Stimulated activated naive B cell treated with anti-CD40 and anti-IgM and Interleukin-4, amounts not matched to agents 10 μg/mL and 1 μg/mL and 100 μg/mL, for 72 hours (primary cell): ENCODE results near the gene FOXA1.
"Not testable (repeated sequence)": the region's sequence is repeated elsewhere in the genome, so short reads cannot be mapped to it uniquely, and the experiment has no call there.

Experiments
- ATAC-seq, 2 donors: fragments of 150-1000 bp; cut with Tn5 transposase; replicated peaks; 2 replicates each; pipeline ENCODE4 v1.10.0; 2021; ENCODE audit warnings: moderate library complexity in 1 of 2
- DNase-seq: peaks from one replicate; pipeline ENCODE4 v3.0.0; 2021
- H3K27ac Mint-ChIP-seq: one replicate; pipeline ENCODE4 v1.8.0; 2022; ENCODE audit warnings: mild to moderate bottlenecking, mixed read lengths
- H3K27me3 Mint-ChIP-seq, 2 donors: one replicate each; pipeline ENCODE4 v1.8.0; 2022; ENCODE audit warnings: mixed read lengths in 2 of 2
- H3K36me3 Mint-ChIP-seq, 2 donors: one replicate each; pipeline ENCODE4 v1.8.0; 2022; ENCODE audit warnings: mixed read lengths in 2 of 2, mild to moderate bottlenecking in 1 of 2
- H3K4me1 Mint-ChIP-seq, 2 donors: one replicate each; pipeline ENCODE4 v1.8.0; 2022; ENCODE audit warnings: mixed read lengths in 2 of 2, mild to moderate bottlenecking in 1 of 2
- H3K4me3 Mint-ChIP-seq, 2 donors: one replicate each; pipeline ENCODE4 v1.8.0; 2022; ENCODE audit warnings: mild to moderate bottlenecking in 2 of 2, mixed read lengths in 2 of 2, moderate library complexity in 1 of 2
- H3K9me3 Mint-ChIP-seq, 2 donors: one replicate each; pipeline ENCODE4 v1.8.0; 2022; ENCODE audit warnings: mixed read lengths in 2 of 2, mild to moderate bottlenecking in 1 of 2

Gene FOXA1

DNA sequence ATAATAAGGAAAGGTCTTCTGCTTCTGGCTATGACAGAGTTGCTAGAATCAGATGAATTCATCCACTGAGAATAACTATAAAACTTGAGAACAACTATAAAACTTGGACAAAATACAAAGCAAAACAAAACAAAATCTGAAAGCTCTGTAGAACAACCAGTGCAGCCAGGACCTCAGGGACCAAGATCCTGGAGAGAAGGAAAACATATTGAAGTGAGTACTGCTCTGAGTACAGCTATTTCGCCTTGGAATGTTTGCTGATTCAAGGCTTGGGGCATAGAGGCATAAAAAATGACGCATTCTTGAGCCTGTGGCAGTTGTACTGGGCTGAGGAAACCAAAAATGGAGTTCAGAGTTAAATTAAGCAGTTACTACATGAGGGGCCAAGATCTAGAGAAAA, 21.7 kb downstream of the FOXA1 start:
- Mint-ChIP-seq H3K27ac (no peak overlapping the region), H3K4me1 (no peaks in the 10 kb centered on the region), H3K36me3 (no peaks in the 10 kb centered on the region), H3K9me3 (peaks cover 0 to 5% of the 10 kb centered on the region in 2 donors), H3K4me3 (no peak overlapping the region), H3K27me3 (no peaks in the 10 kb centered on the region)
- DNase-seq = no peak
- ATAC-seq = no peak

DNA sequence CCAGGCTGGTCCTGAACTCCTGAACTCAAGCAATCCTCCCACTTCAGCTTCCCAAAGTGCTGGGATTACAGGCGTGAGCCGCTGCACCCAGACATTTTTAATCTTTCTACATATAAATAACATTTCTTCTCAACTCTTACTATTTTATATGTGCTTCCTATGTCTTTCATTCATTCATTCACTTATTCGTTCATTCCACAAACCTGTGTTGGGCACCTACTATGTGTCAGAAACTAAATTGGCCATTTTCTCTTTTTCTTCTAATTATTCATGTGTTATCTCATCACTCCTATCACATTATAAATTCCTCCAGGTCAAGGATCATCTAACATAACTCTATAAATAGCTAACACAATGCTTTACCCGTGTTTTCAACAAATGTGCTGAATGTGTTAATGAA, 23.7 kb downstream of the FOXA1 start:
- no peaks in the 10 kb centered on the region for H3K27me3 Mint-ChIP-seq

DNA sequence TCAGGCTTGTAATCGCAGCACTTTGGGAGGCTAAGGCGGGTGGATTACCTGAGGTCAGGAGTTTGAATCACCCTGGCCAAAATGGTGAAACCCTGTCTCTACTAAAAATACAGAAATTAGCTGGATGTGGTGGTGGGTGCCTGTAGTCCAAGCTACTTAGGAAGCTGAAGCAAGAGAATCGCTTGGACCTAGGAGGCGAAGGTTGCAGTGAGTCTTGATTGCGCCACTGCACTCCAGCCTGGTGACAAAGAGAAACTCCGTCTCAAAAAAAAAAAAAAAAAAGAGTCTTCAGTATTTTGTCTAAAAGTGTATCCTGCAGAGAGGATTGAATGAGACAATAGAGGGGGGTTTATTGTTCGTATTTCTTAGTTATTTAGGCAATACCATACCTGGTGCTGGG, 25.3 kb downstream of the FOXA1 start:
- H3K27me3 Mint-ChIP-seq = no peaks in the 10 kb centered on the region
- no peak overlapping the region for H3K4me3 Mint-ChIP-seq
- ATAC-seq = no peak
- H3K4me1 Mint-ChIP-seq = no peaks in the 10 kb centered on the region
- DNase-seq = no peak
- H3K9me3 Mint-ChIP-seq = peaks cover 0 to 4% of the 10 kb centered on the region in 2 donors
- no peaks in the 10 kb centered on the region for H3K36me3 Mint-ChIP-seq
- no peak overlapping the region for H3K27ac Mint-ChIP-seq

More for the DNA sequence above, 23.7 kb downstream of the FOXA1 start:
- H3K36me3 Mint-ChIP-seq = no peaks in the 10 kb centered on the region
- ATAC-seq (no peak), DNase-seq (no peak)
- H3K27ac Mint-ChIP-seq = no peak overlapping the region
- no peak overlapping the region for H3K4me3 Mint-ChIP-seq
- peaks cover 0 to 4% of the 10 kb centered on the region in 2 donors for H3K9me3 Mint-ChIP-seq
- H3K4me1 Mint-ChIP-seq = no peaks in the 10 kb centered on the region

DNA sequence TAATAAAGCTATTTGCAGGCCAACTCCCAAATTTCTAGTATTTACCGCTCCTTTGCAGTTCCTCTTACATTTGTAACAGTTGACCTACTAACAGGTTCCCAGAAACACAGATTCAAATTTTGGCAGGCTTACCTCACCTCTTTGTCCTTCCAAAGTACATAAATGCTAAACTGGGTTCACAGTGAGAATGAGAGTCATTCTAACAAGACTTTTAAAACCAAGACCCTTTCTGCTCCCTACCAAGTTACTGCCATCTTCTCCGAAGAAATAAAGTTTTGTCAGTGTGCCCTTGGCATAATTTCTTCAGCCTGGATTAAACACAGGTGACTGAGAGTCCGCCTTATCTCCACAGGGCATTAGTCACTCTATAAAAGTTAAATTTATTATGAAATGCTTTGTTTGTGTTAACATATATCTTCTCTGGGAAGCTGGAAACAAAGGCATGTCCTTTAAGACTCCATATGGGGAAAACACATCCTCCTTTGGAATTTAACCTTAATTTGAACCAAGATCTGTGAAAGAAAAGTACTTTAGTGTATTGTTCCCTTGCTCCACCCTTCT, 28.2 kb downstream of the FOXA1 start:
- Mint-ChIP-seq H3K9me3 (peaks cover 0 to 3% of the 10 kb centered on the region in 2 donors), H3K4me3 (no peak overlapping the region), H3K27ac (no peak overlapping the region), H3K27me3 (no peaks in the 10 kb centered on the region), H3K4me1 (no peaks in the 10 kb centered on the region), H3K36me3 (no peaks in the 10 kb centered on the region)
- ATAC-seq (no peak), DNase-seq (no peak)

DNA sequence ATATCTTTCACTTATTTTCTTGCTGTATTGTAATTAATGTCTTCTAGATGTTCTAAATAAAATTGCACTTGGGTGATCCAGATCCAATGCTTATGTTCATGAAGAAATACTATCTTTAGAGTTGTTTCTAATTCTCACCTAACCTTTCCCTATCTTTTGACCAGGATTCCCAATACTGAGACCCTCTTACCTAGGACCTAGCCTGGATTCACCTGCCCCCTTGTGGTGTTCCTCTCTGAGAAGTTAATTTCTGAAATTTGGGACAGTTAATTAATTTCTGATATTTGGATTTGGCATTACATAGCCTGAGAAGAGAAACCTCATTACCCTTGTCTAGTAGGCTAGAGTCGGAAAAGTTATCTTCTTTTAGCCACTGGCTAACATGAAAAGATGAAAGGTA, 29.5 kb downstream of the FOXA1 start:
- Mint-ChIP-seq H3K4me3 (no peak overlapping the region), H3K27me3 (no peaks in the 10 kb centered on the region), H3K9me3 (peaks cover 0 to 2% of the 10 kb centered on the region in 2 donors), H3K27ac (no peak overlapping the region), H3K36me3 (no peaks in the 10 kb centered on the region), H3K4me1 (no peaks in the 10 kb centered on the region)
- no peak for DNase-seq
- no peak for ATAC-seq

DNA sequence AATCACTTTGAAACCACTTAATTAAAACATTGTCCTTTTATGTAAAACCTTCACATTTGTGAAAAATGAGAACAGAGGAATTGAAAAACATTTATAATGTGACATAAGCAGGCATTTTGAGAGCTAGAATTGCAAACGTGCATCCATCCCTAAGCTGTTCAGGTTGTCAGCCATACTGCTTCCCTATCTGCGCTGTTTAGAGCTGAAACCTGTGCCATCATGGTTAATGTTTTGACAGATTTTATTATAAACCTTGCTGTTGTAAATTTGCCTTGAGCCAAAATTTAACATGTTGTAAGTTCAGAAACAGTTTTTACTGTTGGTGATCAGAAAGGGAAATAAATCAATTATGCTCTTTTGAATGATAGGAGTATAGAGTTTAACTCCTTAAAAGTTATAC, 31.9 kb downstream of the FOXA1 start:
- Mint-ChIP-seq H3K9me3 (peaks cover 0 to 3% of the 10 kb centered on the region in 2 donors), H3K27me3 (no peaks in the 10 kb centered on the region), H3K4me3 (no peak overlapping the region), H3K36me3 (no peaks in the 10 kb centered on the region), H3K27ac (no peak overlapping the region), H3K4me1 (no peaks in the 10 kb centered on the region)
- ATAC-seq (no peak), DNase-seq (no peak)

DNA sequence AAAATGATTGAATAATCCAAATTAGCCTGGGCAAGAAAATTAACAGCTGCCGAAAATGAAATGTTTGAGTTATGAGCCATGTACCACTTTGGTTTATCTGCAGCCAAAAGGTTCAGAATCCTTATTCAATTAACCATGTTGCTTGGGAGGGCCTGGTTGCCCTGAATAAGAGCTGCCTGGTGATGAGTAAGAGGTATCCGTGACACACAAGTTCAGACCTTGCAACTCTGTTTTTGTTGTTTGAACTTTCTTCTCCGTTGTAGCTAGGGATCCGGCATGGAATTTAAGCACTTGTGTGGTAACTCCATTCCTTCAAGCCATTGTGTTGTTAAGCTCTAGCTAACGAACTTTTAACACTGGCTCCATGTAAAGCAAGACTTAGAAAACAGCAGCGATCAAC, 35.7 kb downstream of the FOXA1 start:
- H3K27me3 Mint-ChIP-seq = no peaks in the 10 kb centered on the region
- DNase-seq (no peak), ATAC-seq (no peak)
- no peak overlapping the region for H3K27ac Mint-ChIP-seq
- H3K4me1 Mint-ChIP-seq = no peaks in the 10 kb centered on the region
- peaks cover 2 to 4% of the 10 kb centered on the region in 2 donors for H3K36me3 Mint-ChIP-seq
- peaks cover 4 to 6% of the 10 kb centered on the region in 2 donors for H3K9me3 Mint-ChIP-seq
- H3K4me3 Mint-ChIP-seq = no peak overlapping the region

DNA sequence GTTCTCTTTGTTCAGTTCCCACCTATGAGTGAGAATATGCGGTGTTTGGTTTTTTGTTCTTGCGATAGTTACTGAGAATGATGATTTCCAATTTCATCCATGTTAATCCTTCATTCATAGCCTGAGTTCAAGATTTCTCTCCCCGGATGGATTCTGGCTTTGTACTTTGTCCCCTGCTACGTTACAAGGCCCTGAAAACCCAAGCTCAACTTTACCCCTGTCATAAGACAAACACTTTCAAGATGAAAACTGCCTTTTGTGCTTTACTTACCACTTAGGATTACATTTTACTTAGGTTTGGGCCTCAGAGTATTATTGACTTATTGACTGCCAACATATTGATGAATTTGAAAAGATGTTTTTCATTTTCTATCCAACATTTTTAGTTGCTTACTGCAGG, 36.3 kb downstream of the FOXA1 start:
- DNase-seq (no peak), ATAC-seq (no peak)
- Mint-ChIP-seq H3K9me3 (peaks cover 5 to 10% of the 10 kb centered on the region in 2 donors), H3K27ac (no peak overlapping the region), H3K4me1 (peaks cover 0 to 1% of the 10 kb centered on the region in 2 donors), H3K36me3 (peaks cover 2 to 4% of the 10 kb centered on the region in 2 donors), H3K27me3 (no peaks in the 10 kb centered on the region), H3K4me3 (no peak overlapping the region)

DNA sequence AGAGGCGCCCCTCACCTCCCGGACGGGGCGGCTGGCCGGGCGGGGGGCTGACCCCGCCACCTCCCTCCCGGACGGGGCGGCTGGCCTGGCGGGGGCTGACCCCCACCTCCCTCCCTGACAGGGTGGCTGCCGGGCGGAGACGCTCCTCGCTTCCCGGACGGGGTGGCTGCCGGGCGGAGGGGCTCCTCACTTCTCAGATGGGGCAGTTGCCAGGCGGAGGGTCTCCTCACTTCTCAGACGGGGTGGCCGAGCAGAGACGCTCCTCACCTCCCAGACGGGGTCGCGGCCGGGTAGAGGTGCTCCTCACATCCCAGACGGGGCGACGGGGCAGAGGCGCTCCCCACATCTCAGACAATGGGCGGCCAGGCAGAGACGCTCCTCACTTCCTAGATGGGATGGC, 39.5 kb downstream of the FOXA1 start:
- not testable (repeated sequence) for H3K4me3 Mint-ChIP-seq, H3K36me3 Mint-ChIP-seq, H3K27me3 Mint-ChIP-seq, H3K27ac Mint-ChIP-seq, ATAC-seq, DNase-seq, H3K4me1 Mint-ChIP-seq
- H3K9me3 Mint-ChIP-seq = peaks cover 12 to 16% of the 10 kb centered on the region in 2 donors

DNA sequence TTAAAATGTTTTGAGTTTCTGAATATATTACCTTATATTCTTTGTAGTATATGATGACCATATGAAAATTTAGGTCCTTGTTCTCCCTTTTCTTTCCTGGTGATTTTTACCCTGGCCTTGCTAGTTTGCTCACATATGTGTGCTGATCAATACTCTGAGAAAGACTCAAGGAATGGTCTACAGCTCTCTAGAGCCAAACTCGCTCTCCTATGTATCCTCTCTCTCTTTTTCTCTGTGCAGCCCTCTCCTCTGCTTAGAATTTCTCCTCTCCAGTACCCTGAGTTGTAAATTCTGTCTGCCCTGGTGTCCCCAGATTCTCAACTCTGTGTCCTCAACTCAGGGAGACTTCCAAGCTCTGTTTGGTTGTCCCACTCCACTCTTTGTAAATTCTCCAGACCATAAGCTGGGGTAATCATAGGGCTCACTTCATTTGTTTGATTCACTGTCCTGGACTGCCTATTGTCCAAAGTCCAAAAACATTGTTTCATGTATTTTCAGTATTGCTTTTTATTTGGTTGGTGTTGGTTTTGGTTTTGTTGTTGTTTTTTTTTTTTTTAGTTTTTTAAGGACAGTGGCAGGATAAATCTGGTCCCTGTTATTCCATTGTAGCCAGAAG, 41.0 kb downstream of the FOXA1 start:
- Mint-ChIP-seq H3K27me3 (no peaks in the 10 kb centered on the region), H3K4me1 (peaks cover 0 to 1% of the 10 kb centered on the region in 2 donors), H3K36me3 (peaks cover 2 to 4% of the 10 kb centered on the region in 2 donors), H3K4me3 (no peak overlapping the region), H3K9me3 (peaks cover 12 to 16% of the 10 kb centered on the region in 2 donors), H3K27ac (peak overlapping the region; percentile 60)
- ATAC-seq (no peak), DNase-seq (no peak)

DNA sequence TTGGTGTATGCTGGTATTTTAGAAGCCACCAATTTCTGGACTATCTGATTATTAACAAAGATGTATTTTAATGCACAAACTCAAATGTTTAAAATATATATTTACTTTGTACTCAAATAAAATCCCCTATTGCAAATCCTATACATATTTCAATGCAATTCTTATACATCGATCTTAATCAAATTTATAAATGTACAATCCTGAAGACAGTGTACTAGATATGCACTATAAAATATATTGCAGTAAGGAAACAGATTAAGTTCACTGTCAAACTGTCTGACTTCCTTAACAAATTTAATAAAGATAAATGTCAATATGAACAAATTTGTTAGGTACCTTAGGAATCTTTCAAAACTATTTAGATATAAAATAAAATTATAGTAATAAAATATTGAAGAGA, 43.9 kb downstream of the FOXA1 start:
- DNase-seq (no peak), ATAC-seq (no peak)
- Mint-ChIP-seq H3K4me3 (no peak overlapping the region), H3K36me3 (no peaks in the 10 kb centered on the region), H3K27me3 (no peaks in the 10 kb centered on the region), H3K9me3 (peaks cover 7 to 12% of the 10 kb centered on the region in 2 donors), H3K27ac (no peak overlapping the region), H3K4me1 (peaks cover 0 to 1% of the 10 kb centered on the region in 2 donors)

DNA sequence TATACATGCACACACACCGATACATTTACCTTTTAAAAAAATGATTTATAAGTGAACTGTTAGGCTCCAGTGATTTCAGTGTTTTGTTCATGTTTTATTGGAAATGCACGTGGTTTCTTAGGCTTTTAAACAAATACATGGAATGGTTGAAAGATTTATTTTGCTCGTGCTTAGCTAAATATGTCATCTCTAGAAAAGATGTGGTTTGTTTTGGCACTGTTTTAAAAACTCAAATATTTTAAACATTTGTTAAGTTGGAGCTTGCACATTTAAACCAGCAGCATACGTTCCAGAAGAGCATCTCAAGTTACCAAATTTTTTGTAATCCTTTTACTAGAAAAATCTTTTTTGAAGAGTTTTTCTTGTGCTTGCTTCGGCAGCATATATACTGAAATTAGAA, 44.5 kb downstream of the FOXA1 start:
- H3K36me3 Mint-ChIP-seq = no peaks in the 10 kb centered on the region
- H3K4me1 Mint-ChIP-seq = peaks cover 0 to 1% of the 10 kb centered on the region in 2 donors
- no peak overlapping the region for H3K27ac Mint-ChIP-seq
- DNase-seq (no peak), ATAC-seq (no peak)
- H3K9me3 Mint-ChIP-seq = peaks cover 7 to 12% of the 10 kb centered on the region in 2 donors
- H3K27me3 Mint-ChIP-seq = no peaks in the 10 kb centered on the region
- H3K4me3 Mint-ChIP-seq = no peak overlapping the region

DNA sequence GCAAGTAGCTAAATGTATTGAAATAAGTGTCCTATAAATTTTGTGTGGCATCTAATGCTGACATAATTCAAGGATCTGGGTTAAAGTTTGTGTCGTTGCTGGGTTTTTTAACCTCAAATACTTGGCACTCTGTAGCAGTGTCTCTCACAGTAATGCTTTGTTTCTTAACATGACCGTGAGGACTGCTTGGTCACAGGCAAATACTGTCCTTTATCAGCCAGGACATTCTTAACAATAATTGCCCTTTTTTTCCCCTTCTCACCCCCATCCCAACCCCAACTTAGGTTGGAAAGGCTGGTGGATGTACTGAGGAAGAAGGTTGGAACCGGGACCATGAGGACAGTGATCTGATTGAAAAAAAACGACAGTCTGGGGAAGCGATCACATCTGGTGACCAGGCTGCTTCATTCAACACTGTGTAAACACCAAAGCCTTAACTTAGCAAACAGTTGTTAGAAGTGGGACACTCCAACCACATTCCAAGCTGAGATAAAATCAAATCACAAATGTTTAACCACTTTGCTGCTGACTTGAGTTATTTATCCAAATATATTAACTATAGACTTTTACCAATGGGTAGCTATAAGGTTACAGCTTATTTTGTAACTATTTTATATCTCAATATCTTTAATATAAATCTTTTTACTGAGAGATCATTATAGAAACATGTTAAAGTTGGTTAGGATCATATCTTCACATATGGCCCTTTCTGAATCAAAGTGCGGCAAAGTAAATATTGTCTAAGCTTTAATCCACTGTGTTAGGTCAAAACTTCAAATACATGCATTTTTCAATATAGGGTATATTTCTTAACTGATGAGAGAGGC, 48.2 kb downstream of the FOXA1 start:
- no peaks in the 10 kb centered on the region for H3K27me3 Mint-ChIP-seq
- H3K9me3 Mint-ChIP-seq = no peaks in the 10 kb centered on the region
- ATAC-seq = no peak
- DNase-seq = no peak
- no peaks in the 10 kb centered on the region for H3K4me1 Mint-ChIP-seq
- no peak overlapping the region for H3K4me3 Mint-ChIP-seq
- no peak overlapping the region for H3K27ac Mint-ChIP-seq
- H3K36me3 Mint-ChIP-seq = no peaks in the 10 kb centered on the region

DNA sequence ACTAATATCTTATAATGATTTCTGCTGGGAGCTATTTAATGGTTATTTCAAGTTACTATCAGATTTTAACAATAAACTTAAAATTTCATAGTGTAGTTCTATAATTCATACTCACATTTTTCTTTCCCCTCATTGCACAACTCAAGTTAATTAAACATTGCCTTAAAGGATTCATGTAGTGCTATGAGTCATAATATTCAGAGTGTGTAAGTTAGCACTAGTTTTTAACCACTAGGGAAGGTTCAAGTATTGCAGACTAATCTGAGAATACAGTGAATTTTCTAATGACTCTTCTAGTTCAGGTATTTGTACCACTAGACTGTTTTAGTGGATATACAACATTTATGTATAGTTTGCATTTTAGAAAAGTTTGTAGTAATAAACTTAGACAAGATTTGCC, 49.9 kb downstream of the FOXA1 start:
- Mint-ChIP-seq H3K9me3 (no peaks in the 10 kb centered on the region), H3K4me1 (no peaks in the 10 kb centered on the region), H3K27me3 (no peaks in the 10 kb centered on the region), H3K4me3 (no peak overlapping the region), H3K27ac (no peak overlapping the region), H3K36me3 (no peaks in the 10 kb centered on the region)
- no peak for DNase-seq
- no peak for ATAC-seq

DNA sequence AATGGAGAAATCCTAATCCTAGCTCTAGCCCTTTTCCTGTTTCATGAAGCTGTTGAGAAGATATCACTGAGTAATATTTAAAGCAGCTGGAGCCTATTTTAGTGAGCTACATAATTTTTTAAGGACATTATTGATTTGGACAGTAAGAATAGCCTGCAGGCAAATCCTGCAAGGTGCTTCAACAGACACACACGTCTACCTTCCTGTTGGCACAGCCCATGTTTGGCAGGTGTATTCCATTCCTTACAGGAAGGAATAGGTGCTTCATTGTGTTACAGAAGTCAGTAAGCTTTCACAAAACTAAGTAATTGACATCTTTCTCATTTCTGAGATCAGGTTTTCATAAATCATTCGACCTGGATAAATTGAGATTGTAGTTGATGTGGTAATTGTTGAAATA, 50.6 kb downstream of the FOXA1 start:
- no peaks in the 10 kb centered on the region for H3K36me3 Mint-ChIP-seq
- H3K9me3 Mint-ChIP-seq = no peaks in the 10 kb centered on the region
- no peaks in the 10 kb centered on the region for H3K4me1 Mint-ChIP-seq
- DNase-seq (no peak), ATAC-seq (no peak)
- no peak overlapping the region for H3K27ac Mint-ChIP-seq
- no peaks in the 10 kb centered on the region for H3K27me3 Mint-ChIP-seq
- no peak overlapping the region for H3K4me3 Mint-ChIP-seq
